GM12873 (cell line): ENCODE measurements around the gene COX18.

ENCODE experiments used
- CTCF ChIP-seq: IDR thresholded peaks from 2 replicates; pipeline ENCODE4 v1.5.1; 2012; ENCODE audit warnings: low read depth, mild to moderate bottlenecking, moderate library complexity, low read length, control low read depth; ENCODE audit not compliant: insufficient read depth; ENCODE audit errors: missing control alignments

Gene COX18

DNA sequence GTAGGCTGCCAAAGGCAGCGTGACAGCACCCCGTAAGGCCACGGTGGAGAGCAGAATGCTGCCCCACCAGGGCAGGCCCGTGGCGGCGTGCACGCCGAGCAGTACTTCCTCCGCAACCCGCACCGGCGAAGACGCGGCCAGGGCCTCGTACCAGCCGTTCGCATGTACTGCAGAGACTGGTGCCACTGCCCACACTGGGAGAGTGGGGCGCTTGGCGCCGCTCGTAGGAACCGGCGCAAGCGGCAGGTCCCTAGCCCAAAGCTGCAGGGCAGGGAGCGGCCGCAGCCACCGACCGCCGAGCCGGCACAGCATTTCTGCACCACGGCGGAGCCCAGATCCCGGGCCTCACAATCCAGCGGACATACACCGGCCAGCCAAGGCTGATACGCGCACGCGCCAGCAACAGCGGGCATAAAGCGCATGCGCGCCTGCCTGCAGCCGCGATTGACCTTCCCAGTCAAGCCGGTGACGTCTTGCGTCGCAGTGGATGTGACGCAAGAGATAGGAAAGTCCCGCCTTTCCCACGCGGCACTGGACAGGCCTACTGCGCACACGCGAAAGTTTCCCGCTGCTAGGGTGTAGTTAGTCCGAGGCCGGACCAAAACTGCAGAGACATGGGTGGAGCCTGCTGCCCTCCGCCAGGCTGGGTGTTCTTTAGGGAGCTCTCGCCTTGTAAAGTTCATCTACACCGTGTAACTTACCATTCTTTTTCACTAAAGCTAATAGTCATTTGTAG, at the start of gene COX18:
Gene COX18 (minus strand): TSS at position 379 of the 736 bp plus-strand sequence. CDS start 67 bp downstream, at position 312.
- TF ChIP-seq CTCF, result no peak

DNA sequence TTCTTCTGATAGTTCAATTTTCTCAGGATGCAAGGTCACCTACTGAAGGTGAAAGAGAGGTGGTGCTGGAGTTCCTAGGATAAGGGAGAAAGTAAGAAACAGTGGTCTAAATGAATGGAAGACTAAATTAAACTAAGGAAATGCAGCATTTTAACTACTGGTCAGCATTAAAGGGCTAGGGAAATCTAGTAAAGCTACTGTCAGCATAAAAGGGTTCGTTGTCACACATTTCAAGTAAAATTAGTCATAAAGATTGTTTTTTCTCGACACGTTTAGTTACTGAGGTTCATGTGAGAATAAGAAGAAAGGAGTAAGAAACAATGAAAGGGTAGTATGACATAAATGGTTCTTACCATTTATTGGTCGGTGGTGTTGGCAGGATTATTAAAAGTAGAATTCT, 40.0 kb upstream of the COX18 start:
- no peak for TF ChIP-seq CTCF

- no peak for TF ChIP-seq CTCF
Measured at GRCh38 chr4:73104695-73105094, 35.2 kb upstream of the COX18 start.

- TF ChIP-seq CTCF, result no peak
Measured at GRCh38 chr4:73103799-73104503, 34.4 kb upstream of the COX18 start.

DNA sequence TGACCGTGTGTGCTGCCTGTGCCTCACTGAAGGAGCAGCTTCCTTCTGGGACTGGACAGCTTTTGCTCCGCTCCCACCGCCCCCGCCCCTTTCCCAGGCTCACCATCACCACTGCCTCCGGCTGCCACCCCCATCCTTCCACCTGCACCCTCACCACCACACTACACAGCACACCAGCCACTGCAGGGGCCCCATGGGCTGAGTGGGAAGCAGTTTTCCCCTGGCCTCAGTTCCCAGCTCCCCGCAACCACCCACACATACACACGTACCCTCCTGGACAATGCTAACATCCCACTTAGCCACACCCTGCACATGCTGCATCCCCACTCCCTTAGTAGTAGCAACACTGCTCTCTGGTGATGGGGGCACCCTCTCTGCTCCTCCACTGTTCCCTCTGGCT, 29.6 kb upstream of the COX18 start:
- TF ChIP-seq CTCF, result no peak

GRCh38 chr4:73098713-73099112, 29.2 kb upstream of the COX18 start:
- TF ChIP-seq CTCF, result no peak

GRCh38 chr4:73098016-73098415, 28.5 kb upstream of the COX18 start:
- no peak for TF ChIP-seq CTCF
